GM18526 (cell line): ENCODE measurements around the gene RESF1.

Experiments
- POLR2A ChIP-seq: IDR thresholded peaks from 3 replicates; pipeline ENCODE4 v1.6.1; 2011; ENCODE audit not compliant: insufficient read length; ENCODE audit errors: extremely low read depth

The RESF1 gene

GRCh38 chr12:31989571-31990362, 30.6 kb downstream of the RESF1 start:
- no peak for TF ChIP-seq POLR2A

GRCh38 chr12:31991146-31991545, 31.9 kb downstream of the RESF1 start:
- no peak for TF ChIP-seq POLR2A

- no peak for TF ChIP-seq POLR2A
Measured at GRCh38 chr12:31991815-31992214, 32.6 kb downstream of the RESF1 start.

DNA sequence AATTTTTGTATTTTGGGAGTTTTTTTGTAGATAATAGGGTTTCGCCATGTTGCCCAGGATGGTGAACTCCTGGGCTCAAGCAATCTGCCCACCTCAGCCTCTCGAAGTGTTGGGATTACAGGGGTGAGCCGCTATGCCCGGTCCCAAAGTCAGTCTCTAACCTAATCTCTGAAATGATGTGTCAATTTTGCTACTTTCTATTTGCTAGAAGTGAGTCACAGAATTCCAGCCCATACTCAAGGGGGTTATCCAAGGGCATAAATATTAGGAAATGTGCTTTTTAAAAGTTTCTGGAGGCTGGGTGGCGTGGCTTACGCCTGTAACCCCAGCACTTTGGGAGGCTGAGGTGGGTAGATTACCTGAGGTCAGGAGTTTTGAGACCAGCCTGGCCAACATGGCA, 40.5 kb downstream of the RESF1 start:
- no peak for TF ChIP-seq POLR2A

DNA sequence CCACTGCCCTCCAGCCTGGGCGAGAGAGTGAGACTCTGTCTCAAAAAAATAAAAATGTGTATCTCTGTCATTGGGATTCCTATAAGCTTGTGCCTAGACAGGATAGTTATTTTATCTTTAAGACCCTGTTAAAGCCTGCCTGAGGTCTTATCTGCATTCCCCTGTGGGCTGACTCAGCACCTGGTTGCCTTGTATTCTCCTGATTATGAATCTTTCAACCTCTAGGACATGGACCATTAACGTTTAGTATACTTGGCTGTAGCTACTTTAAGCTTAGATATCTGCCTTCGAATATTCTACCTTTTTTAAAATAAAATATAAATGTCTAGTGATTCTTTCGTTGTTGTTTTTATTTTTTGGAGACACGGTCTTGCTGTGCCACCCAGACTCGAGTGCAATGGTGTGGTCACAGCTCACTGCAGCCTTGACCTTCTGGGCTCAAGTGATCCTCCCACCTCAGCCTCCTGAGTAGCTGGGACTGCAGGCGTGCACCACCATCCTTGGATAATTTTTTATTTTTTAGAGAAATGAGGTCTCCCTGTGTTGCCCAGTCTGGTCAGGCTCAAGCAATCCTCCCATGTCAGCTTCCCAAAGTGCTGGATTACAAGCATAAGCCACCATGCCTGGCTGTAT, 41.3 kb downstream of the RESF1 start:
- TF ChIP-seq POLR2A, result no peak

- TF ChIP-seq POLR2A, result no peak
Measured at GRCh38 chr12:32002848-32003493, 43.8 kb downstream of the RESF1 start.

DNA sequence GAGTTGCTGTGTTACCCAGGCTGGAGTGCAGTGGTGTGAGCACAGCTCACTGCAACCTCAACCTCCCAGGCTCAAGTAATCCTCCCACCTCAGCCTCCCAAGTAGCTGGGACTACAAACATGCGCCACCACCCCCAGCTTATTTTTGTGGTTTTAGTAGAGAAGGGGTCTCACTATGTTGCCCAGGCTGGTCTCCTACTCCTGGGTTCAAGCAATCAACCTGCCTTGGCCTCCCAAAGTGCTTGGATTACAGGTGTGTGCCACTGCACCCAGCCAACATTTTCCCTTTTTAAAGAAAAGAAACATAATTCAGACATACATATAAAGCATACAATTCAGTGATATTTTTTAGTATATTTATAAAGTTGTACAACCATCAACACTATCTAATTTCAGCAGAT, 44.4 kb downstream of the RESF1 start:
- TF ChIP-seq POLR2A, result no peak

- no peak for TF ChIP-seq POLR2A
Measured at GRCh38 chr12:32005496-32006125, 46.4 kb downstream of the RESF1 start.
